Activated naive CD4-positive, alpha-beta T cell treated with anti-CD3 and anti-CD28 coated beads, Interleukin-2, amount 50 U/mL, for 16 hours (primary cell): ENCODE measurements around the gene AK9.

Experiments
- DNase-seq: peaks from one replicate; pipeline ENCODE4 v3.0.0-alpha.2; 2020

Gene AK9

GRCh38 chr6:109454496-109455436 lies 236.2 kb downstream of the AK9 start:
- peak; percentile 41 for DNase-seq

DNA sequence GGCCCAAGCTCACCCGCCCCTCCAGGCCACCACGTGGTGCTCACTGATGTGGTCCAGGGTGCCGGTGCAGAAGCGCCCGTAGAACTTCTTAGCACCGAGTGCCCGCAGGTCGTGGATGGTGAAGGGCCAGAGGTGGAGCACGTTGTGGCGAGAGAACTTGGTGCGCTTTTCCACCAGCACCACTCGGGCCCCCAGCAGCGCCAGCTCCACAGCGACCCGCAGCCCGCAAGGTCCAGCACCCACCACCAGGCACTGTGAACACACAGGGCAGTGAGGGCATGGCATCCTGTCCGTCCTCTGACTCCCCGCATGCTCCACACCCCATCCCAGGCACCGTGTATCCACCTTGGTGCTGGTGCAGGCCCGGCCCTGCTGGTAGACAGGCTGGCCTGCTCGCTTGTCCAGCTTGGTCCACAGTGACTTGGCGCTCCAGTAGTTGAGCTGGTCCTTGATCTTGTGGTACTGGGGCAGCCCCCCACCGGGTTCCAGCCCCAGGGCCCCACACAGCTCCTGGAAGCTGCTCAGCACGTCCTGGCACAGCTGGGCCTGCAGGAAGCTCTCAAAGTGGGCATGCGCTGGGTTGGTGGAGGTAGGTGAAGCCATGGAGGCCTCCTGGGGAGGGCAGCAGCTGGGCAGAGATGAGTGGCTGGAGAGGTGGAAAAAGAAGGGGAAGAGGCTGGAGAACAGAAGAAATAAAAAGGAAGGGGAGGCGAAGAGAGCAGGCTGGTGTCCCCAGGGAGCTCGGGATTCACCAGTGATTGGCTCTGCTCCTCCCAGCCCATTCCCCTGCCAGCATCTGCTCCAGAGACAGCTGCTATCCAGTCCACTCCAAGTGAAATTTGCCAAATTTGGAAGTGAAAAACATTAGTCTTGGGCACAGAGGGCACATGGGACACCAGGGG lies 237.2 kb downstream of the AK9 start:
- DNase-seq = no peak

DNA sequence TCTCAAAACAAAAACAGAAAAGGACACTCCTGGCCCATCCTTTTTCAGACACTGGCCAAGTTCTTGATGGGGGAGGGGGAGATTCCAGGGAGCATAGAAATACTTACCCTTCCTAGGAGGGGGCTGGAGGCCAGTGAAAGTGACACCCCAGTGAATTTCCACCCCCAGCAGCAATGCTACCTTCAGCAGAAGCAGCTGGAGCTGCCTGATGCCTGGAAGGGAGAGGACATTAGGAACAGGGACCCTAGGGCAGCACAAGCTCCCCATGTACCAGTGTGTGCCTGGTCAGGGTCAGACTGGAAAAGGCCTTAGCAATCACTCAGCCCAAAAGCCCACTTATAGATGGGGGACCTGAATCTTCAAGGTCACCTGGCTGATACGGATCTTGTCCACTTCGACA lies 237.8 kb downstream of the AK9 start:
- DNase-seq = no peak

GRCh38 chr6:109452181-109452580 lies 238.8 kb downstream of the AK9 start:
- DNase-seq = no peak

GRCh38 chr6:109451376-109451775 lies 239.6 kb downstream of the AK9 start:
- DNase-seq = no peak

DNA sequence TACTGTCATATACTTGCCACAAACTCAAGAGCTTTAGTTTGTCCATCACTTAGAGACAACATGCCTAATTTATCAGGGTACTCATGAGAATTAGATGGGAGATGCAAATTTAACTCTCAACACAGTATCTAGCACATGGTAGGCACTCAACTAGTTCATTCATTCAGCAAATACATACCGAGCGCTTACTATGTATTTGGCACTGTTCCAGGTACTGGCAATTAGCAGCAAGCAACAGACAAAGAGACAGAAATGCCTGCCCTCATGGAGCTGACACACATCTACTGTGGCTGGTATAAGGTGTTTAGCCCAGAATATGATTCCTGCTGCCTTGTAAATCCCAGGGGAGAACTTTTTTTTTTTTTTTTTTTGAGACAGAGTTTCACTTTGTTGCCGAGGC lies 240.2 kb downstream of the AK9 start:
- no peak for DNase-seq

- DNase-seq = no peak
These were observed 241.0 kb downstream of the AK9 start for GRCh38 chr6:109449795-109450673.

DNA sequence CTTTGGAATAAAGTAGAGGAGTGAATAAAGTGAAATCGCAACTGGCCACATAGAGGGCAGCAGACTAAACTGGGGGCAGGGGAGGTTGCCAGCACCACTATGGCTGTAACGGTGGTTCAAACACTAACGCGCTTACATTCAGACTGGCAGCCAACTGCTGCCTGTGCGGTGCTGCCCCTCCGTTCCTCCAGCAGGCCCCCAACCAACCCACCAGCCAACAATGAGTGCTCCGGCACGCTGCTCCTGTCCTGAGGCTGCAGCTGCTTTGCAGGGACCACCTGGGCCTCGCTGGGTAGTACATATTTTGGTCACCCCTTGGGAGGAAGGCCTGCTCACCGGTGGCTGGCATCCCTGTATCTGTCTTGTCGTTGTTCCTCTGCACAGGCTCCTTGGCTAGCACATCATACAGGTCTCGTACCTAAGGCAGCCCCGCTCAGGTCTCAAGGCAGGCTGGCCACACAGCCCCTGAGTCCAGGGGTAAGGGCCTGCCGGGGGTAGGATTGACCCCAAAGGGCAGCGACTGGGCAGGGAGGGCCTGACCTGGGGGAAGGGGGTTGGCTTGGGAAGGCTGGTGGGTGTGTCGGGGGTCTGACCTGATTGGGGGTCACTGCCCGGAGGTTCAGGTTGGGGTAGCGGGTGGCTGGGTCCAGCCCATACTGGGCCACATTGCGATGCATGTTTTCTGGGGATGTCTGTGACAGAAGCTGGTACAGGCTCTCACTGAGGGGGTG lies 241.8 kb downstream of the AK9 start:
- no peak for DNase-seq

- DNase-seq = no peak
These were observed 242.4 kb downstream of the AK9 start for GRCh38 chr6:109448615-109449014.

DNA sequence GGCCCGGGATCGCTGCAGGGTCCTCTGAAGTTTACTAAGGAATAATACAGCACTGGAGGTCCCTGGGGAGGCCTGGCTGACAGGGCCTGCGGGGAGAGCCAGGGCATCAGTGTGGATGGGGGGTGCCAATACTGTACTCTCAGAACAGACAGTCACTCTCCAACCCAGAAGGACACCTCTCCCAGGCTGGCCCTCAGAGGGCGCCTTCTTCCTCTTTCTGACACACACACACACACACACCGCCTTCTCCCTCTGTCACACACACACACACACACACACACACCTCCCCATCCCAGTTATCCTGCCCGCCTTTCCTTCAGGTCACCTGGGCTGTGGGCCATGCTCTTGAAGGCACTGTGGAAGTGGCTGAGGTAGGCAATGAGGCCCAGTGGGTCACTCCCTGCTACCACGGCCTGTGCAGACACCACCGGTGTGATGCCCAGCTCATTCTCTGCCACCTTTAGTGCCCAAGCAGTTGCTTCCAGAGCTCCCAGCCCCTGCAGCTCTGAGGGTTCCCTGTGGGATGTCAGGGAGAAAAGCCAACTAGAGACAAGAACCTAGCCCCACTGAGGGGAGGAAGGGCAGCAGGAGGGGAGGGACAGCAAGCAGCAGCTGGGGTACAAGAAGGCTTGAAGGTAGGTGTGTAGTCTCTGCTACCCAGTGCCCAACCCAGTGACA lies 243.0 kb downstream of the AK9 start:
- DNase-seq = no peak

DNA sequence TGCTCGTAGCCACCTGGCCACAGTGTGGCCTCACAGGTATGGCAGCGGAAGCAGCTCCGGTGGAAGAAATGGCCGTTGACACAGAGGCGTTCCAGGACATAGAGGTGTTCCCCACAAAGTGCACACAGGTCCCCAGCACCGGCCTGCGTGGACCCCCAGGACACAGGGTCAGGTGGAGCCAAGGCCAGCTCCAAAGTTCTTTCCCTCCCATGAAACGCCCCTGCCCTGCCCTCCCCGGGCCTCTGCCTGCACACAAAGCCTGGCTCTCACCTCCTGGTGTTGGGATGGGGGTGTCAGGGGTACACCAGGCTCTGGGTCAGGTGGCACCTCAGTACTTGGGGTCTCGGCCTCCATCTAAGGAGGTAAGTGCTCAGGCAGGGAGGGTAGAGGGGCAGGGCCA lies 243.9 kb downstream of the AK9 start:
- DNase-seq = no peak

- DNase-seq = no peak
These were observed 244.5 kb downstream of the AK9 start for GRCh38 chr6:109446541-109446940.

DNA sequence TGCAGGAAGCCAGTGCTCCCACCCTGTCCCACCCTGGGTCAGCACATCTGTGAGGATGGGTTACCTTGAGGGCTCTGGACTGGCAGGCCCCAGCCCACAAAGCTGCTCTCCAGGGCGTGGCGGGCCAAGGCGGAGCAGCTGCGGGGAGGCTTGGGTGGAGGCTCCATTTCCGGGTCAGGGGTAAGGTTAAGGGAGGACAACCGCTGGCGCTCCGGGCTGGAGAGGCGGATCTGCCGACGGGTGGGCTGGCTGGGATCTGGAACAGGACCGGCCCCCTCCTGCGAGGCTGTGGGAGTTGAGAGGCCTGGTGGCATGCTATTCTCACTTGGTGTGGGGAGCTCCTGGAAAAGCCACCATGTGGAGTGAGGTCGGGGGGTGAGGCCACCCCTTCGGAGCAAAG lies 244.9 kb downstream of the AK9 start:
- DNase-seq = no peak

- DNase-seq = no peak
These were observed 245.6 kb downstream of the AK9 start for GRCh38 chr6:109445382-109445781.

- no peak for DNase-seq
These were observed 247.5 kb downstream of the AK9 start for GRCh38 chr6:109443425-109443950.
